Fibroblast of pulmonary artery (primary cell): Measurements from ENCODE around the gene FEZ2.

Source experiments
- DNase-seq: peaks from one replicate; pipeline ENCODE4 v3.0.0-alpha.2; 2010; ENCODE audit warnings: low read depth
- H3K4me3 ChIP-seq: replicated peaks from 2 replicates; pipeline ENCODE4 v1.5.1; 2011; ENCODE audit warnings: low read depth, mild to moderate bottlenecking, control low read depth, low read length, moderate library complexity
- CTCF ChIP-seq: IDR thresholded peaks from 2 replicates; pipeline ENCODE4 v1.5.1; 2011; ENCODE audit warnings: mild to moderate bottlenecking, control low read depth, low read length, inconsistent platforms; ENCODE audit errors: missing control alignments

FEZ2 gene

DNA sequence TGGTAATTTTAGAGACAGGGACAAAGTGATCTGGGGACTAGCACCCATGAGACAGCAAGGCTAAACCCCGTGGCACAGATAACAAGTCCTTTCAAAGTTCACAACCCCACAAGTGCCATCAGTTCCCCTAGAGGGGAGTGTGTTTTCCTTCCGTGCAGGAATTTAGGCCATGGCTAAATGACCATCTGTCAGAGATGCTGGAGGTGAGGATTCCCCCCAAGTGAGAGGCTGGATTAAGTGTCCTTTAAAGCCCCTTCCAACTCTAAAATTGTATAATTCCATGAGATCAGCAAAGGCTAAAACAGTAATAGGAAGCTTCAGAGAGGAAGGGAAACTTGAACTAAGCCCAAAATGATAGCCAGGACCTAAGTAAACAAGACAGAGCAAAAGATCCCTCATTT is 8.7 kb downstream of the FEZ2 start:
- no peak for DNase-seq
- H3K4me3 ChIP-seq = no peak overlapping the region
- TF ChIP-seq CTCF = no peak

- DNase-seq = no peak
- TF ChIP-seq CTCF = no peak
- H3K4me3 ChIP-seq = no peak overlapping the region
Observed at GRCh38 chr2:36587556-36587955, 10.4 kb downstream of the FEZ2 start.

- TF ChIP-seq CTCF = no peak
- no peak for DNase-seq
- no peak overlapping the region for H3K4me3 ChIP-seq
Observed at GRCh38 chr2:36587101-36587500, 10.9 kb downstream of the FEZ2 start.

- H3K4me3 ChIP-seq = no peak overlapping the region
- TF ChIP-seq CTCF = no peak
- no peak for DNase-seq
Observed at GRCh38 chr2:36586672-36587071, 11.3 kb downstream of the FEZ2 start.

DNA sequence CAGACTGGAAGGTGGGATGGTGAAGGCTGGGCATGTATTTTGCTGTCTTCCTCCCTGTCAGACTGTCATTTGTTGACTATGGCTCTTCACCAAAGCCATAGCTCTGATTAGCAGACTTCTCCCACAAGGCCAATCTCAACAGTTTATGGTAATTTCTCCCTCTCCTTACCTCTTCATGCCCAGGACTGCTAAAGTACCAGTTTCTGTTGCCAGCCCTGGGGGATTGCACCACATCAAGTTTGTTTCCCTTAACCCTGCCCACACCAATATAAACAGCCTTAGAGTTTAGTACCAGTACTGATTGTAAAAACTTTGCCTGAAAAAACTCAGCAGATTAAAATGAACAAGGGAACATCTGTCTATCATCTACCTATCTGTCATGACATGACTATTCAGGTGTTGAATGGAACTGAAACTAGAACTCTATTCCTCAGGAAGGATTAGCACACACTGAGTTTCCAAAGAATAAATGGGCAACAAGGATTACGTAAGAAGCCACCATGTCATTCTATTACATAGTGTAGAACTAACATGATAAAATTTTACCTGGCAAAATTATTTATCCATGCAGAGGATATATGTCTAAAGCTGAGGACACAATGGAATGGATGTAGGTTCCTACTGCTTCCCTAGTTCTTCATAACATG is 13.7 kb downstream of the FEZ2 start:
- H3K4me3 ChIP-seq = no peak overlapping the region
- DNase-seq = no peak
- TF ChIP-seq CTCF = no peak

GRCh38 chr2:36582951-36583350 is 15.0 kb downstream of the FEZ2 start:
- no peak for DNase-seq
- H3K4me3 ChIP-seq = no peak overlapping the region
- TF ChIP-seq CTCF = no peak

- TF ChIP-seq CTCF = no peak
- no peak for DNase-seq
- H3K4me3 ChIP-seq = no peak overlapping the region
Observed at GRCh38 chr2:36582538-36582937, 15.4 kb downstream of the FEZ2 start.
